ENCODE data around the gene SERGEF. TPM values are rescaled to one million over a fixed set of nuclear protein-coding genes. Genes with fewer than 3 reads are reported as not detected.

Gene SERGEF
- total RNA-seq, 1 experiment from 2014 or later: 26.1 TPM

GRCh38 chr11:18054511-18055103, 41.8 kb upstream of the SERGEF start:
- BruUV-seq (replicated peaks): no TSS peak
- DNase-seq (ENCODE audit: unreplicated experiment): no peak
- TF ChIP-seq CTCF (IDR thresholded peaks at IDR 0.05; ENCODE audit: unreplicated experiment): no peak
- no peaks in the 10 kb centered on the region for H3K9me3 Mint-ChIP-seq (ENCODE audit: unreplicated experiment)
- no peak overlapping the region for H3K27ac Mint-ChIP-seq (ENCODE audit: low read depth, unreplicated experiment)
- peaks cover 6% of the 10 kb centered on the region for H3K36me3 Mint-ChIP-seq (ENCODE audit: insufficient read depth, unreplicated experiment)
- H3K4me3 Mint-ChIP-seq (ENCODE audit: unreplicated experiment): no peak overlapping the region
- POLR2A ChIA-PET: no interaction called here
- CTCF ChIA-PET: interaction anchor here (0.6 kb wide), 1 partner anchor 1873 kb away, joined by 4 read pairs; no protein-coding TSS in a partner anchor
- H3K4me1 Mint-ChIP-seq (ENCODE audit: insufficient read depth, unreplicated experiment): no peaks in the 10 kb centered on the region
- intact Hi-C loops (cut with micrococcal nuclease): no loop called here
- no peaks in the 10 kb centered on the region for H3K27me3 Mint-ChIP-seq (ENCODE audit: insufficient read depth, unreplicated experiment)

- ChIA-PET CTCF (no interaction called here), POLR2A (no interaction called here)
- no peak overlapping the region for H3K27ac Mint-ChIP-seq (ENCODE audit: low read depth, unreplicated experiment)
- H3K36me3 Mint-ChIP-seq (ENCODE audit: insufficient read depth, unreplicated experiment): peaks cover 6% of the 10 kb centered on the region
- TF ChIP-seq CTCF (IDR thresholded peaks at IDR 0.05; ENCODE audit: unreplicated experiment): no peak
- no peaks in the 10 kb centered on the region for H3K4me1 Mint-ChIP-seq (ENCODE audit: insufficient read depth, unreplicated experiment)
- H3K9me3 Mint-ChIP-seq (ENCODE audit: unreplicated experiment): peaks cover 7% of the 10 kb centered on the region
- H3K4me3 Mint-ChIP-seq (ENCODE audit: unreplicated experiment): no peak overlapping the region
- no TSS peak for BruUV-seq (replicated peaks)
- intact Hi-C loops (cut with micrococcal nuclease): no loop called here
- peaks cover 1% of the 10 kb centered on the region for H3K27me3 Mint-ChIP-seq (ENCODE audit: insufficient read depth, unreplicated experiment)
- DNase-seq (ENCODE audit: unreplicated experiment): no peak
Measured at GRCh38 chr11:18050848-18051247, 38.0 kb upstream of the SERGEF start.

- Mint-ChIP-seq H3K27ac (ENCODE audit: low read depth, unreplicated experiment) (no peak within 1 kb of the TSS), H3K36me3 (ENCODE audit: insufficient read depth, unreplicated experiment) (no peaks in the 10 kb centered on the region), H3K4me3 (ENCODE audit: unreplicated experiment) (no peak within 1 kb of the TSS), H3K9me3 (ENCODE audit: unreplicated experiment) (peaks cover 7% of the 10 kb centered on the region), H3K4me1 (ENCODE audit: insufficient read depth, unreplicated experiment) (no peaks in the 10 kb centered on the region), H3K27me3 (ENCODE audit: insufficient read depth, unreplicated experiment) (peaks cover 32% of the 10 kb centered on the region)
- ChIA-PET CTCF (no interaction called here), POLR2A (interaction anchor here (0.6 to 1.1 kb wide), 4 partner anchors 24 to 592 kb away, joined by 3 to 4 read pairs (median 3); no protein-coding TSS in a partner anchor)
- peak; percentile 59 for DNase-seq (ENCODE audit: unreplicated experiment)
- intact Hi-C loops (cut with micrococcal nuclease): no loop called here
- no TSS peak for BruUV-seq (replicated peaks)
- TF ChIP-seq CTCF (IDR thresholded peaks at IDR 0.05; ENCODE audit: unreplicated experiment): no peak
Measured at GRCh38 chr11:18046116-18046777, 33.4 kb upstream of the SERGEF start, which contains the start of gene TPH1. TPH1 (minus strand) TSS chr11:18046269; CDS start chr11:18040762, 5,507 bp downstream.

DNA sequence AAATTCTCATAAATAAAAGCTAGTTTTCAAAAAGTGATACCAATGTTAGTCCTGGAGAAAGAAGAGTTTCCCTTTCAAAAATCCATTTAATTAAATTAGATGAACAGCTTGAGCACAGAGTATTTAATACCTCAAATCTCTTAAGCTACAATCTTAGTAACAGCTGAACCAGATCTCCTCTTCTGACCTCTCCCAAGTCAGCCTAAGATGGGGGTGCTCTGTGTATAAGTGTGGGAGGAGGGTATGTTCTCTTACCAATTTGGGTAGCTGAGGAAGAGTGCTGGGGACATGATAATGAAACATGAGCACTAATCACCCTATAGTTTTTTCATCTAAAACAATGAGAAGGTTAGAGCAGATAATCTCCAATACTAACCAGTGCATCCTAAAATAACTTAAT, 23.6 kb upstream of the SERGEF start:
- H3K36me3 Mint-ChIP-seq (ENCODE audit: insufficient read depth, unreplicated experiment): no peaks in the 10 kb centered on the region
- H3K9me3 Mint-ChIP-seq (ENCODE audit: unreplicated experiment): no peaks in the 10 kb centered on the region
- POLR2A ChIA-PET: no interaction called here

More for the DNA sequence above, 23.6 kb upstream of the SERGEF start:
- no peak for DNase-seq (ENCODE audit: unreplicated experiment)
- BruUV-seq (replicated peaks): no TSS peak
- Mint-ChIP-seq H3K27ac (ENCODE audit: low read depth, unreplicated experiment) (no peak overlapping the region), H3K27me3 (ENCODE audit: insufficient read depth, unreplicated experiment) (peaks cover 16% of the 10 kb centered on the region), H3K4me3 (ENCODE audit: unreplicated experiment) (no peak overlapping the region), H3K4me1 (ENCODE audit: insufficient read depth, unreplicated experiment) (no peaks in the 10 kb centered on the region)
- CTCF ChIA-PET: no interaction called here
- intact Hi-C loops (cut with micrococcal nuclease): no loop called here
- no peak for TF ChIP-seq CTCF (IDR thresholded peaks at IDR 0.05; ENCODE audit: unreplicated experiment)
